Heart right ventricle (tissue), 16 donors: Measurements from ENCODE around the gene RBM20. TPM values are rescaled to one million over a fixed set of nuclear protein-coding genes. Genes with fewer than 3 reads are reported as not detected.

ENCODE experiments used
- ATAC-seq, 8 donors: fragments of 200-7000 bp; cut with Tn5 transposase; one replicate each; pipeline ENCODE4 v1.9.1; 2020; ENCODE audit warnings: mild to moderate bottlenecking in 8 of 8, moderate library complexity in 8 of 8, moderate number of reproducible peaks in 1 of 8
- DNase-seq, 2 donors: peaks; one replicate each; pipeline ENCODE4 v3.0.0-alpha.2; 2020
- H3K27ac ChIP-seq, 10 donors: fragments of 200-600 bp; sonication (generic) in 2 of 10; one replicate each; pipeline versions ENCODE4 v1.5.0 to v1.8.0; 2020 to 2022; ENCODE audit warnings: mild to moderate bottlenecking in 3 of 10
- H3K27me3 ChIP-seq, 7 donors: fragments of 200-600 bp; one replicate each; pipeline ENCODE4 v1.8.0; 2021 to 2022; ENCODE audit warnings: mild to moderate bottlenecking in 2 of 7
- H3K36me3 ChIP-seq, 9 donors: fragments of 200-600 bp; sonication (generic) in 1 of 9; one replicate each; pipeline versions ENCODE4 v1.5.0 to v1.8.0; 2020 to 2022; ENCODE audit warnings: mild to moderate bottlenecking in 2 of 9
- H3K4me1 ChIP-seq, 9 donors: fragments of 200-600 bp; sonication (generic) in 1 of 9; one replicate each; pipeline versions ENCODE4 v1.5.0 to v1.8.0; 2020 to 2022; ENCODE audit warnings: mild to moderate bottlenecking in 4 of 9
- H3K4me3 ChIP-seq, 10 donors: fragments of 200-600 bp; sonication (generic) in 2 of 10; one replicate each; pipeline versions ENCODE4 v1.5.0 to v1.8.0; 2020 to 2022; ENCODE audit warnings: mild to moderate bottlenecking in 7 of 10, moderate library complexity in 2 of 10
- H3K9me3 ChIP-seq, 11 donors: fragments of 200-600 bp in 10 of 11; sonication (generic) in 2 of 11; one replicate each; pipeline versions ENCODE4 v1.5.0 to v1.8.0; 2013 to 2022; ENCODE audit warnings: mild to moderate bottlenecking in 2 of 11, control low read depth in 1 of 11, moderate library complexity in 1 of 11
- WGBS, 2 donors: extraction: QIAGEN DNeasy Blood & Tissue Kit; methylation state at CpG; one replicate each; pipeline ENCODE4 v1.1.7; 2013; ENCODE audit warnings: inconsistent platforms in 1 of 2; 5-methylcytosine and 5-hydroxymethylcytosine counted together
- intact Hi-C, 10 donors: fragments of 100-400 bp; cut with DNase I; formaldehyde crosslinking; loops; one replicate each; pipeline versions ENCODE4 v1.11.1 to v1.14.2; 2022
- polyA plus RNA-seq, 2 donors: library from polyadenylated mRNA; stranded (reverse); fragments of 200-250 nt; gene quantifications; one replicate each; pipeline ENCODE4 v1.2.3, GENCODE V29; 2013
- total RNA-seq, 10 donors: library from RNA; stranded (reverse); fragmentation: NEBNext Ultra II Directional in 3 of 10; extraction: Animal tissue kit (Norgen Biotek cat#: 25700) in 3 of 10; gene quantifications; one replicate each; pipeline versions ENCODE4 v1.2.1 to v1.2.4, GENCODE V29; 2021 to 2023
- TF ChIP-seq, protein P1 (sequence below), 9 donors: fragments of 200-600 bp; sonication (generic) in 2 of 9; IDR thresholded peaks; one replicate each; pipeline versions ENCODE4 v1.5.0 to v1.8.0; 2021 to 2022; ENCODE audit warnings: antibody characterized with exemption in 9 of 9, mild to moderate bottlenecking in 5 of 9, moderate library complexity in 1 of 9
- donor health status: Arrhythmogenic right ventricular cardiomyopathy.
- donor health status: ischemic (EF 13 %, LVEDD 7.1; RV severe dilation, severe dysfunction).
- donor health status: healthy with polysubstance abuse.
- donor health status: DM: no; HTN: yes; CAD: no.
- donor health status: DM: no; HTN: no; CAD: no.
- donor health status: ischemic (EF 25% LVEDD 6.9; RV normal size, moderate dysfunction).
- donor health status: ischemic (EF 25% LVEDD 5.7; RV mildly dilated, moderate dysfunction).
- donor health status: healthy.
- donor health status: DM: yes; HTN: yes; CAD: no.
- donor health status: Ischemic cardiomyopathy.
- donor health status: ischemic (EF 35%, LVEDD 5.7; RV mildly dilated, moderate dysfunction).
- donor health status: nonischemic (EF 11% LVEDD 7.7; RV severe dilation, severe dysfunction).
- donor health status: DM: yes; HTN: yes; CAD: no.
- donor health status: PGD.
- donor health status: ischemic (EF 29% LVEDD 5.4; RV normal size, mild dysfunction).
- donor health status: nonischemic (EF 23%, LVEDD 6.1; RV moderate dilation, normal function).

Gene RBM20
- total and polyA plus RNA-seq, 12 donors, result 10.1 to 186 (median 134) TPM

GRCh38 chr10:110644598-110645462 is 694 bp downstream of the RBM20 start:
- H3K36me3 ChIP-seq, result no peaks in the 10 kb centered on the region
- 14 to 20% methylated on average over 30 to 31 of the region's 31 CpGs for WGBS, 2 donors
- no peak for ATAC-seq
- peaks cover 0 to 28% (median 20%) of the 10 kb centered on the region in 9 donors for H3K4me1 ChIP-seq
- no peaks in the 10 kb centered on the region for H3K9me3 ChIP-seq
- H3K4me3 ChIP-seq, result peak overlapping the region; percentile 41 to 71 (median 68)
- peaks cover 0 to 87% (median 69%) of the 10 kb centered on the region in 7 donors for H3K27me3 ChIP-seq
- TF ChIP-seq, protein P1, sequence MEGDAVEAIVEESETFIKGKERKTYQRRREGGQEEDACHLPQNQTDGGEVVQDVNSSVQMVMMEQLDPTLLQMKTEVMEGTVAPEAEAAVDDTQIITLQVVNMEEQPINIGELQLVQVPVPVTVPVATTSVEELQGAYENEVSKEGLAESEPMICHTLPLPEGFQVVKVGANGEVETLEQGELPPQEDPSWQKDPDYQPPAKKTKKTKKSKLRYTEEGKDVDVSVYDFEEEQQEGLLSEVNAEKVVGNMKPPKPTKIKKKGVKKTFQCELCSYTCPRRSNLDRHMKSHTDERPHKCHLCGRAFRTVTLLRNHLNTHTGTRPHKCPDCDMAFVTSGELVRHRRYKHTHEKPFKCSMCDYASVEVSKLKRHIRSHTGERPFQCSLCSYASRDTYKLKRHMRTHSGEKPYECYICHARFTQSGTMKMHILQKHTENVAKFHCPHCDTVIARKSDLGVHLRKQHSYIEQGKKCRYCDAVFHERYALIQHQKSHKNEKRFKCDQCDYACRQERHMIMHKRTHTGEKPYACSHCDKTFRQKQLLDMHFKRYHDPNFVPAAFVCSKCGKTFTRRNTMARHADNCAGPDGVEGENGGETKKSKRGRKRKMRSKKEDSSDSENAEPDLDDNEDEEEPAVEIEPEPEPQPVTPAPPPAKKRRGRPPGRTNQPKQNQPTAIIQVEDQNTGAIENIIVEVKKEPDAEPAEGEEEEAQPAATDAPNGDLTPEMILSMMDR (IDR thresholded peaks at IDR 0.05), result no peak
- intact Hi-C loops, result loop anchor here in 4 of 10 donors (5.0 to 10.0 kb wide), 2 partner anchors 37 to 130 kb away; no protein-coding TSS in a partner anchor
- H3K27ac ChIP-seq, result peak overlapping the region; percentile 77 to 96 (median 90)
- DNase-seq, result no peak

GRCh38 chr10:110646417-110647135 is 2.4 kb downstream of the RBM20 start:
- Histone ChIP-seq H3K27me3 (peaks cover 0 to 76% (median 64%) of the 10 kb centered on the region in 7 donors), H3K27ac (peak overlapping the region; percentile 20 to 96 (median 90)), H3K36me3 (no peaks in the 10 kb centered on the region), H3K4me1 (peaks cover 0 to 34% (median 22%) of the 10 kb centered on the region in 9 donors), H3K9me3 (no peaks in the 10 kb centered on the region), H3K4me3 (peak overlapping the region in 9 of 10 donors; percentile 57 to 71 (median 68))
- peak in 4 of 8 donors; percentile 10 to 38 (median 26) for ATAC-seq
- intact Hi-C loops, result loop anchor here in 4 of 10 donors (5.0 to 10.0 kb wide), 2 partner anchors 36 to 128 kb away; no protein-coding TSS in a partner anchor
- WGBS, 2 donors, result 44 to 58% methylated on average over 13 of the region's 13 CpGs
- no peak for DNase-seq
- TF ChIP-seq, protein P1 (IDR thresholded peaks at IDR 0.05), result no peak

GRCh38 chr10:110647136-110647430 is 2.9 kb downstream of the RBM20 start:
- H3K27me3 ChIP-seq, result peaks cover 0 to 71% (median 60%) of the 10 kb centered on the region in 7 donors
- ATAC-seq (no peak), DNase-seq (no peak)
- TF ChIP-seq, protein P1 (IDR thresholded peaks at IDR 0.05), result no peak
- peaks cover 0 to 39% (median 25%) of the 10 kb centered on the region in 9 donors for H3K4me1 ChIP-seq
- 47 to 62% methylated on average over 3 of the region's 3 CpGs for WGBS, 2 donors
- peak overlapping the region in 9 of 10 donors; percentile 57 to 71 (median 68) for H3K4me3 ChIP-seq
- no peaks in the 10 kb centered on the region for H3K36me3 ChIP-seq
- intact Hi-C loops, result loop anchor here in 4 of 10 donors (5.0 to 10.0 kb wide), 2 partner anchors 35 to 128 kb away; no protein-coding TSS in a partner anchor
- peak overlapping the region in 9 of 10 donors; percentile 11 to 96 (median 90) for H3K27ac ChIP-seq
- H3K9me3 ChIP-seq, result no peaks in the 10 kb centered on the region
